GM23338 (cell line): ENCODE results near the gene TMEM270.

Experiments used
- CTCF ChIP-seq, 2 experiments: fragments of 200-600 bp in 1 of 2; sonication (generic) in 1 of 2; conservative IDR thresholded peaks; 2 replicates each; pipeline versions ENCODE4 v1.5.1 to v1.6.1; 2016 to 2017; ENCODE audit warnings: antibody characterized with exemption in 2 of 2, low read depth in 2 of 2, mild to moderate bottlenecking in 2 of 2, moderate library complexity in 1 of 2
- ETS1 ChIP-seq: IDR thresholded peaks from 2 replicates; pipeline ENCODE4 v1.6.1; 2016; ENCODE audit warnings: antibody characterized with exemption

GRCh38 chr7:73861305-73861704 is 346 bp downstream of the TMEM270 start:
- no peak for TF ChIP-seq CTCF (conservative IDR thresholded peaks at IDR 0.05; ENCODE audit: low read depth in 2 of 2)
- TF ChIP-seq ETS1 = no peak
